Neutrophil (primary cell): ENCODE results near the gene TSSK6.

Experiments used
- H3K27ac ChIP-seq: fragments of 200-600 bp; sonication (generic); 2 replicates; pipeline ENCODE4 v1.5.1; 2016; ENCODE audit warnings: mild to moderate bottlenecking, moderate library complexity
- H3K27me3 ChIP-seq: fragments of 200-600 bp; sonication (generic); 2 replicates; pipeline ENCODE4 v1.6.0; 2016; ENCODE audit warnings: mild to moderate bottlenecking
- H3K36me3 ChIP-seq: fragments of 200-600 bp; sonication (generic); 2 replicates; pipeline ENCODE4 v1.5.1; 2017
- H3K4me1 ChIP-seq, 2 experiments: fragments of 200-600 bp in 1 of 2; sonication (generic) in 1 of 2; 1 replicate in 1 of 2; 2 replicates in 1 of 2; pipeline versions ENCODE4 v1.5.1 to v1.6.1; 2013 to 2016; ENCODE audit warnings: low read depth in 1 of 2, low read length in 1 of 2, mild to moderate bottlenecking in 1 of 2, moderate library complexity in 1 of 2; ENCODE audit not compliant: control insufficient read depth in 1 of 2, insufficient read depth in 1 of 2
- H3K4me3 ChIP-seq, 2 experiments: fragments of 200-600 bp in 1 of 2; sonication (generic) in 1 of 2; 1 replicate in 1 of 2; 2 replicates in 1 of 2; pipeline ENCODE4 v1.5.1; 2013 to 2016; ENCODE audit warnings: low read depth in 1 of 2, low read length in 1 of 2, mild to moderate bottlenecking in 1 of 2, moderate library complexity in 1 of 2
- H3K9me3 ChIP-seq: fragments of 200-600 bp; sonication (generic); 2 replicates; pipeline ENCODE4 v1.5.1; 2016
- CTCF ChIP-seq: fragments of 200-600 bp; sonication (generic); IDR thresholded peaks from 2 replicates; pipeline ENCODE4 v1.5.1; 2016; ENCODE audit warnings: antibody characterized with exemption

The TSSK6 gene

GRCh38 chr19:19485998-19486290 is 29.4 kb downstream of the TSSK6 start:
- Histone ChIP-seq H3K4me1 (peaks cover 60 to 64% of the 10 kb centered on the region in 2 experiments), H3K4me3 (no peak overlapping the region), H3K27me3 (no peaks in the 10 kb centered on the region), H3K9me3 (no peaks in the 10 kb centered on the region), H3K36me3 (peaks cover 41% of the 10 kb centered on the region), H3K27ac (peak overlapping the region; percentile 86)
- no peak for TF ChIP-seq CTCF

- H3K9me3 ChIP-seq = no peaks in the 10 kb centered on the region
- H3K4me3 ChIP-seq = no peak overlapping the region
- H3K4me1 ChIP-seq = peaks cover 55 to 65% of the 10 kb centered on the region in 2 experiments
- H3K27me3 ChIP-seq = no peaks in the 10 kb centered on the region
- peak overlapping the region; percentile 86 for H3K27ac ChIP-seq
- peaks cover 36% of the 10 kb centered on the region for H3K36me3 ChIP-seq
- no peak for TF ChIP-seq CTCF
Observed at GRCh38 chr19:19485161-19485997, 30.0 kb downstream of the TSSK6 start.

GRCh38 chr19:19482809-19483596 is 32.3 kb downstream of the TSSK6 start:
- peaks cover 31 to 43% of the 10 kb centered on the region in 2 experiments for H3K4me1 ChIP-seq
- H3K4me3 ChIP-seq = no peak overlapping the region
- H3K9me3 ChIP-seq = no peaks in the 10 kb centered on the region
- peaks cover 36% of the 10 kb centered on the region for H3K36me3 ChIP-seq
- H3K27me3 ChIP-seq = no peaks in the 10 kb centered on the region
- TF ChIP-seq CTCF = no peak
- peak overlapping the region; percentile 33 for H3K27ac ChIP-seq

- H3K4me1 ChIP-seq = peaks cover 25 to 40% of the 10 kb centered on the region in 2 experiments
- no peaks in the 10 kb centered on the region for H3K9me3 ChIP-seq
- H3K27me3 ChIP-seq = no peaks in the 10 kb centered on the region
- H3K36me3 ChIP-seq = peaks cover 19% of the 10 kb centered on the region
- H3K4me3 ChIP-seq = no peak overlapping the region
- peak overlapping the region; percentile 44 for H3K27ac ChIP-seq
- TF ChIP-seq CTCF = no peak
Observed at GRCh38 chr19:19480688-19481087, 34.7 kb downstream of the TSSK6 start.

- Histone ChIP-seq H3K9me3 (no peaks in the 10 kb centered on the region), H3K36me3 (peaks cover 25% of the 10 kb centered on the region), H3K27ac (peak overlapping the region; percentile 82), H3K4me3 (no peak overlapping the region), H3K27me3 (no peaks in the 10 kb centered on the region), H3K4me1 (peaks cover 21 to 42% of the 10 kb centered on the region in 2 experiments)
- TF ChIP-seq CTCF = no peak
Observed at GRCh38 chr19:19477705-19478383, 37.5 kb downstream of the TSSK6 start.
